MM.1S (cell line): Measurements from ENCODE around the gene BCAR3.

Experiments
- CTCF ChIP-seq: fragments of 300-600 bp; sonication (generic); IDR thresholded peaks from 2 replicates; pipeline ENCODE4 v1.5.1; 2016; ENCODE audit warnings: antibody characterized with exemption, low read length, mixed read lengths
- EZH2 ChIP-seq: fragments of 300-600 bp; sonication (generic); optimal IDR thresholded peaks from 2 replicates; pipeline ENCODE3; 2017; ENCODE audit warnings: low read depth, mild to moderate bottlenecking, antibody characterized with exemption, low read length, mixed read lengths
- EZH2phosphoT487 ChIP-seq: fragments of 300-600 bp; sonication (generic); IDR thresholded peaks from 2 replicates; pipeline ENCODE4 v1.6.1; 2018; ENCODE audit warnings: antibody characterized with exemption, low read length

- TF ChIP-seq CTCF (no peak), EZH2 (no peak), EZH2phosphoT487 (no peak)
Observed at GRCh38 chr1:93593854-93594602, 87.6 kb downstream of the BCAR3 start.
